PFSK-1 (cell line): ENCODE results near the gene CNGA3.

Experiments used
- FOXP2 ChIP-seq: optimal IDR thresholded peaks from 2 replicates; pipeline ENCODE3; 2011; ENCODE audit warnings: borderline replicate concordance, control low read depth, inconsistent platforms; ENCODE audit not compliant: insufficient read depth; ENCODE audit errors: extremely low read length, extremely low read depth
- POLR2AphosphoS5 ChIP-seq: IDR thresholded peaks from 2 replicates; pipeline ENCODE4 v1.6.1; 2012; ENCODE audit warnings: low read depth, mild to moderate bottlenecking, control low read depth, low read length, moderate library complexity
- SIN3A ChIP-seq: IDR thresholded peaks from 2 replicates; pipeline ENCODE4 v1.6.1; 2012; ENCODE audit warnings: mild to moderate bottlenecking, low read length, moderate library complexity, borderline replicate concordance; ENCODE audit not compliant: insufficient read depth
- TAF1 ChIP-seq: IDR thresholded peaks from 2 replicates; pipeline ENCODE4 v1.6.1; 2012; ENCODE audit warnings: low read length, control low read depth, borderline replicate concordance; ENCODE audit not compliant: insufficient read depth
- TF ChIP-seq, protein P1 (sequence below), 2 experiments: IDR thresholded peaks; 2 replicates each; pipeline versions ENCODE4 v1.6.1 to v1.8.0; 2011 to 2012; ENCODE audit warnings: low read depth in 2 of 2, low read length in 2 of 2, control low read depth in 1 of 2, inconsistent platforms in 1 of 2, mild to moderate bottlenecking in 1 of 2, moderate library complexity in 1 of 2; ENCODE audit not compliant: insufficient read depth in 1 of 2

DNA sequence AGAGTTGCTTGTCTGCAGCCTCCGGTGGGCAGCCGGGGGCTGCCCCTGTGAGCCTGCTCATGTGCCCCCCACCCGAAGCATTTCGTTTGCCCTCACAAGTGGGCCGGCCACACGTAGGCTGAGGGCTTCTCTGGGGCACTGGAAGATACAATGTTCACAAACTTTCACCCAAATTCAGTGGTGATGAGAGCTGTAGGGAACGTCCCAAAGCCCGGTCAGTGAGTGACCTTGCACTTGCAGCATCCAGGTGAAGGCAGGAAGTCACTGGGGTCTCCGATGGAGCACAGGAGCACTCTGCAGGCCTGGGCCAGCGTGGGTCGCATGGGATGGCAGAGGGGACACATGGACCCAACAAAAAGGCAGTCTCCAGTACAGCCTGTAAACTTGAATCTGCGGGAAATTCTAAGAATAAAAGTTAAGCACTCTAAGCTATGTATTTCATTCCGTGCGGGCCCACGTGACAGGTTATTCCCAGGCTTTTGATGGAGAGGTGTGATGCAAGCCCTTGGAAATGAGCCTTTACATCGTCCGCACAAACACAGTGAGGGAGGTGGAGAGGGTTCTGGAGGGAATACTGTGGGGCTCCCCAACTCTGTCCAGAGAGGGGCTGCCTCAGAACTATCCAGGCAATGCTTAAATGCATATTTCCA lies 42.5 kb downstream of the CNGA3 start:
- TF ChIP-seq TAF1 (no peak), POLR2AphosphoS5 (no peak), SIN3A (no peak), FOXP2 (no peak)
- TF ChIP-seq, protein P1, sequence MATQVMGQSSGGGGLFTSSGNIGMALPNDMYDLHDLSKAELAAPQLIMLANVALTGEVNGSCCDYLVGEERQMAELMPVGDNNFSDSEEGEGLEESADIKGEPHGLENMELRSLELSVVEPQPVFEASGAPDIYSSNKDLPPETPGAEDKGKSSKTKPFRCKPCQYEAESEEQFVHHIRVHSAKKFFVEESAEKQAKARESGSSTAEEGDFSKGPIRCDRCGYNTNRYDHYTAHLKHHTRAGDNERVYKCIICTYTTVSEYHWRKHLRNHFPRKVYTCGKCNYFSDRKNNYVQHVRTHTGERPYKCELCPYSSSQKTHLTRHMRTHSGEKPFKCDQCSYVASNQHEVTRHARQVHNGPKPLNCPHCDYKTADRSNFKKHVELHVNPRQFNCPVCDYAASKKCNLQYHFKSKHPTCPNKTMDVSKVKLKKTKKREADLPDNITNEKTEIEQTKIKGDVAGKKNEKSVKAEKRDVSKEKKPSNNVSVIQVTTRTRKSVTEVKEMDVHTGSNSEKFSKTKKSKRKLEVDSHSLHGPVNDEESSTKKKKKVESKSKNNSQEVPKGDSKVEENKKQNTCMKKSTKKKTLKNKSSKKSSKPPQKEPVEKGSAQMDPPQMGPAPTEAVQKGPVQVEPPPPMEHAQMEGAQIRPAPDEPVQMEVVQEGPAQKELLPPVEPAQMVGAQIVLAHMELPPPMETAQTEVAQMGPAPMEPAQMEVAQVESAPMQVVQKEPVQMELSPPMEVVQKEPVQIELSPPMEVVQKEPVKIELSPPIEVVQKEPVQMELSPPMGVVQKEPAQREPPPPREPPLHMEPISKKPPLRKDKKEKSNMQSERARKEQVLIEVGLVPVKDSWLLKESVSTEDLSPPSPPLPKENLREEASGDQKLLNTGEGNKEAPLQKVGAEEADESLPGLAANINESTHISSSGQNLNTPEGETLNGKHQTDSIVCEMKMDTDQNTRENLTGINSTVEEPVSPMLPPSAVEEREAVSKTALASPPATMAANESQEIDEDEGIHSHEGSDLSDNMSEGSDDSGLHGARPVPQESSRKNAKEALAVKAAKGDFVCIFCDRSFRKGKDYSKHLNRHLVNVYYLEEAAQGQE (IDR thresholded peaks at IDR 0.05; ENCODE audit: insufficient read depth in 1 of 2, low read depth in 2 of 2, low read length in 2 of 2): no peak
